ENCODE results near the gene ACTG2. TPM values are rescaled to one million over a fixed set of nuclear protein-coding genes. Genes with fewer than 3 reads are reported as not detected.

Gene ACTG2
- total and polyA plus RNA-seq, 4 donors = 0.46 to 9.0 (median 4.3) TPM

- H3K4me1 ChIP-seq (ENCODE audit: control insufficient read depth in 4 of 4, insufficient read depth in 4 of 4, low read length in 3 of 4) = no peaks in the 10 kb centered on the region
- no peaks in the 10 kb centered on the region for H3K36me3 ChIP-seq (ENCODE audit: control insufficient read depth in 4 of 4, insufficient read depth in 3 of 4, low read depth in 1 of 4, low read length in 3 of 4)
- no peak overlapping the region for H3K4me3 ChIP-seq (ENCODE audit: low read depth in 1 of 3, low read length in 3 of 3)
- H3K27ac ChIP-seq (ENCODE audit: low read depth in 1 of 2, low read length in 2 of 2) = no peak overlapping the region
- H3K27me3 ChIP-seq (ENCODE audit: control insufficient read depth in 4 of 4, insufficient read depth in 4 of 4, low read length in 3 of 4) = no peaks in the 10 kb centered on the region
- H3K9ac ChIP-seq (ENCODE audit: low read depth in 1 of 2, low read length in 2 of 2) = no peak overlapping the region
- TF ChIP-seq JUND (IDR thresholded peaks at IDR 0.05) (no peak), RXRA (IDR thresholded peaks at IDR 0.05) (no peak), ZBTB33 (IDR thresholded peaks at IDR 0.05) (no peak), NR2F2 (IDR thresholded peaks at IDR 0.05) (no peak), FOXA2 (IDR thresholded peaks at IDR 0.05) (no peak), HNF4A (conservative IDR thresholded peaks at IDR 0.05) (no peak), YY1 (IDR thresholded peaks at IDR 0.05) (no peak)
- TF ChIP-seq, protein P1, sequence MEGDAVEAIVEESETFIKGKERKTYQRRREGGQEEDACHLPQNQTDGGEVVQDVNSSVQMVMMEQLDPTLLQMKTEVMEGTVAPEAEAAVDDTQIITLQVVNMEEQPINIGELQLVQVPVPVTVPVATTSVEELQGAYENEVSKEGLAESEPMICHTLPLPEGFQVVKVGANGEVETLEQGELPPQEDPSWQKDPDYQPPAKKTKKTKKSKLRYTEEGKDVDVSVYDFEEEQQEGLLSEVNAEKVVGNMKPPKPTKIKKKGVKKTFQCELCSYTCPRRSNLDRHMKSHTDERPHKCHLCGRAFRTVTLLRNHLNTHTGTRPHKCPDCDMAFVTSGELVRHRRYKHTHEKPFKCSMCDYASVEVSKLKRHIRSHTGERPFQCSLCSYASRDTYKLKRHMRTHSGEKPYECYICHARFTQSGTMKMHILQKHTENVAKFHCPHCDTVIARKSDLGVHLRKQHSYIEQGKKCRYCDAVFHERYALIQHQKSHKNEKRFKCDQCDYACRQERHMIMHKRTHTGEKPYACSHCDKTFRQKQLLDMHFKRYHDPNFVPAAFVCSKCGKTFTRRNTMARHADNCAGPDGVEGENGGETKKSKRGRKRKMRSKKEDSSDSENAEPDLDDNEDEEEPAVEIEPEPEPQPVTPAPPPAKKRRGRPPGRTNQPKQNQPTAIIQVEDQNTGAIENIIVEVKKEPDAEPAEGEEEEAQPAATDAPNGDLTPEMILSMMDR (IDR thresholded peaks at IDR 0.05; ENCODE audit: low read depth, low read length, missing input control) = no peak
- no peak for DNase-seq (ENCODE audit: low spot score)
- no peaks in the 10 kb centered on the region for H3K9me3 ChIP-seq (ENCODE audit: control insufficient read depth in 4 of 4, low read length in 3 of 4)
- 86% methylated on average over 4 of the region's 4 CpGs for WGBS
Observed at GRCh38 chr2:73914667-73915066, 21.9 kb downstream of the ACTG2 start.

- Histone ChIP-seq H3K27me3 (ENCODE audit: control insufficient read depth in 4 of 4, insufficient read depth in 4 of 4, low read length in 3 of 4) (no peaks in the 10 kb centered on the region), H3K27ac (ENCODE audit: low read depth in 1 of 2, low read length in 2 of 2) (no peak overlapping the region), H3K4me3 (ENCODE audit: low read depth in 1 of 3, low read length in 3 of 3) (no peak overlapping the region), H3K9ac (ENCODE audit: low read depth in 1 of 2, low read length in 2 of 2) (no peak overlapping the region), H3K36me3 (ENCODE audit: control insufficient read depth in 4 of 4, insufficient read depth in 3 of 4, low read depth in 1 of 4, low read length in 3 of 4) (no peaks in the 10 kb centered on the region), H3K4me1 (ENCODE audit: control insufficient read depth in 4 of 4, insufficient read depth in 4 of 4, low read length in 3 of 4) (no peaks in the 10 kb centered on the region), H3K9me3 (ENCODE audit: control insufficient read depth in 4 of 4, low read length in 3 of 4) (no peaks in the 10 kb centered on the region)
- no peak for DNase-seq (ENCODE audit: low spot score)
- 92% methylated on average over 5 of the region's 5 CpGs for WGBS
- TF ChIP-seq GABPA (IDR thresholded peaks at IDR 0.05 in 1 of 2, conservative IDR thresholded peaks at IDR 0.05 in 1 of 2) = no peak
- no peak for TF ChIP-seq SP1 (IDR thresholded peaks at IDR 0.05)
- no peak for TF ChIP-seq RAD21 (IDR thresholded peaks at IDR 0.05)
- no peak for TF ChIP-seq HNF4A (conservative IDR thresholded peaks at IDR 0.05)
- no peak for TF ChIP-seq ZBTB33 (IDR thresholded peaks at IDR 0.05)
- no peak for TF ChIP-seq MAX (IDR thresholded peaks at IDR 0.05)
- no peak for TF ChIP-seq REST (IDR thresholded peaks at IDR 0.05)
- TF ChIP-seq TAF1 (conservative IDR thresholded peaks at IDR 0.05) = no peak
- no peak for TF ChIP-seq YY1 (IDR thresholded peaks at IDR 0.05)
- TF ChIP-seq JUND (IDR thresholded peaks at IDR 0.05) = no peak
- no peak for TF ChIP-seq HNF4G (IDR thresholded peaks at IDR 0.05)
- no peak for TF ChIP-seq RXRA (IDR thresholded peaks at IDR 0.05)
- TF ChIP-seq ATF3 (IDR thresholded peaks at IDR 0.05) = no peak
- TF ChIP-seq FOXA2 (IDR thresholded peaks at IDR 0.05) = no peak
- TF ChIP-seq FOXA1 (IDR thresholded peaks at IDR 0.05) = no peak
- no peak for TF ChIP-seq EGR1 (IDR thresholded peaks at IDR 0.05; ENCODE audit: low read depth in 2 of 2)
- TF ChIP-seq NR2F2 (IDR thresholded peaks at IDR 0.05) = no peak
- TF ChIP-seq, protein P1 (IDR thresholded peaks at IDR 0.05; ENCODE audit: low read depth, low read length, missing input control) = no peak
Observed at GRCh38 chr2:73915437-73915993, 22.7 kb downstream of the ACTG2 start.
